22Rv1 (cell line): ENCODE measurements around the gene CHST8.

Experiments
- ZFX ChIP-seq: fragments of 450-650 bp; IDR thresholded peaks from 2 replicates; pipeline ENCODE4 v1.6.1; 2017; ENCODE audit warnings: antibody characterized with exemption, borderline replicate concordance
- TF ChIP-seq, protein P1 (sequence below): fragments of 450-650 bp; IDR thresholded peaks from 2 replicates; pipeline ENCODE4 v1.5.1; 2017; ENCODE audit warnings: mild to moderate bottlenecking

DNA sequence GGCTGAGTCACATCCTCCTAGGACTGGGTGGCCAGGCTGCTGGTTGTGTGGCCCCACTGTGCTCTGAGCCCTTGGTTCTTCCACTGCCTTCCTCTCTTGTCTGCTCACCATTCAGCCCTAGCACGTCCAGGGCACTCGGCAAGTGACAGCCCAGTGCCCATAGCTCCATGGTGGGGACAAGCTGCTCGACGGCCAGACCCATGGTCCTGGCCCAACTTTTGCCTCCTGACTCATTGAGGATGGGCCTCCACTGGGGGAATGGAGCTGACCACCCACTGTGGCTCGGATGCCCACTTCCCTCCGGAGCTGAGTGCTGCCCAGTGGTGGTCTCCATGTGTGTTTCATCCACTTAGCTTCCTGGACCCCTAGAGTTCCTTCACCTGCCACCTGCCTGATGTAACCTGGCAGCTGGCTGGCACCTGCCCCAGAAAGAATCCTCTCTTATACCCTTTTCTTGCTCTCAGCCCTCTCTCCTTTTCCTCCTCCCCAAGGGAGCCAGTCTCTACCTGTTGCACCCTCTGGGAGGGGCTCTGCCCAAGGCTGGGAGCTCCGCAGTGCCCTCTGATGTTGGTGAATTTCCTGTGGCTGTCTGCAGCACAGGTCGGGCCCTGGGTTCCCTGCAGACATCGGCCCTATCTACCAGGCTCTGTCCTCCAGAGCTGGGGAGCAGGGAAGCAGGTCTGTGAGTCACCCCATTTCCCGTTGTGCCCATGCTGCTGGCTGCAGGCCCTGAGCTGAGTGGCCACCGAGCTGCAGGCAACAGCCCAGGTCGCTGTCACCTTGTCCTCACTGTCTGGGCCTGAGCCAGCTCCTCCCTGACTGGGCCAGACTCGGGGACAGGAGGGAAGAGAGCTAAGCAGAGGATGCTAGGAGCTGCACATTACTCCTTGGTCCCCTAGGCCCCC, 7.4 kb downstream of the CHST8 start:
- TF ChIP-seq, protein P1, sequence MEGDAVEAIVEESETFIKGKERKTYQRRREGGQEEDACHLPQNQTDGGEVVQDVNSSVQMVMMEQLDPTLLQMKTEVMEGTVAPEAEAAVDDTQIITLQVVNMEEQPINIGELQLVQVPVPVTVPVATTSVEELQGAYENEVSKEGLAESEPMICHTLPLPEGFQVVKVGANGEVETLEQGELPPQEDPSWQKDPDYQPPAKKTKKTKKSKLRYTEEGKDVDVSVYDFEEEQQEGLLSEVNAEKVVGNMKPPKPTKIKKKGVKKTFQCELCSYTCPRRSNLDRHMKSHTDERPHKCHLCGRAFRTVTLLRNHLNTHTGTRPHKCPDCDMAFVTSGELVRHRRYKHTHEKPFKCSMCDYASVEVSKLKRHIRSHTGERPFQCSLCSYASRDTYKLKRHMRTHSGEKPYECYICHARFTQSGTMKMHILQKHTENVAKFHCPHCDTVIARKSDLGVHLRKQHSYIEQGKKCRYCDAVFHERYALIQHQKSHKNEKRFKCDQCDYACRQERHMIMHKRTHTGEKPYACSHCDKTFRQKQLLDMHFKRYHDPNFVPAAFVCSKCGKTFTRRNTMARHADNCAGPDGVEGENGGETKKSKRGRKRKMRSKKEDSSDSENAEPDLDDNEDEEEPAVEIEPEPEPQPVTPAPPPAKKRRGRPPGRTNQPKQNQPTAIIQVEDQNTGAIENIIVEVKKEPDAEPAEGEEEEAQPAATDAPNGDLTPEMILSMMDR: no peak
- no peak for TF ChIP-seq ZFX
